ENCODE results near the gene WDR31.

DNA sequence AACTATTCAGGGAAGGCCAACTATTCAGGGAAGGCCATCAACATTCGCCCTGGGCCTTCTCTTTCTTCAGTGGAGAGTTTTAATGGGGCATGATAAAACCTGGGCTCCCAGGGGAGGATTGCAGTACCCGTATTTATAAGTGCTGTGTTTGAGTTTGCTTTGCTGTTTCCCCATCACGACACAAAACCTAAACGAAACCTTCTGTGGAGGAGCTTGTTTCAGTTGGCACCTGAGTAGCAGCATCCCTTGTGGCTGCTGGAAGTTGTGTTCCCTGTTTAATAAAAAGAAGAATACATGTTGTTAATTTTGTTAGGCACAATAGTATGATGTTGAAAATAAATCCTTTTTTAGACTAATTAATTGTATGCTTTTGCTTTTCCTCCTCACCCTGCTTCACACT, 8.3 kb downstream of the WDR31 start:
- no peak for TF ChIP-seq GATA2 (IDR thresholded peaks at IDR 0.05; ENCODE audit: low read depth, low read length)
- TF ChIP-seq GATA3 (IDR thresholded peaks at IDR 0.05; ENCODE audit: low read depth, low read length): no peak
